Daoy (cell line): ENCODE measurements around the gene GPC5. TPM values are rescaled to one million over a fixed set of nuclear protein-coding genes. Genes with fewer than 3 reads are reported as not detected.

ENCODE experiments used
- DNase-seq: peaks from one replicate; pipeline ENCODE4 v3.0.0-alpha.2; 2015; ENCODE audit warnings: low read depth
- total RNA-seq: library from RNA; depleted of rRNA; stranded (reverse); fragments of >200 nt; shearing (Covaris generic); gene quantifications from 2 replicates; pipeline ENCODE4 v1.2.3, GENCODE V29; 2014

The GPC5 gene
- total RNA-seq, 1 experiment from 2014 or later, result 0.06 TPM

DNA sequence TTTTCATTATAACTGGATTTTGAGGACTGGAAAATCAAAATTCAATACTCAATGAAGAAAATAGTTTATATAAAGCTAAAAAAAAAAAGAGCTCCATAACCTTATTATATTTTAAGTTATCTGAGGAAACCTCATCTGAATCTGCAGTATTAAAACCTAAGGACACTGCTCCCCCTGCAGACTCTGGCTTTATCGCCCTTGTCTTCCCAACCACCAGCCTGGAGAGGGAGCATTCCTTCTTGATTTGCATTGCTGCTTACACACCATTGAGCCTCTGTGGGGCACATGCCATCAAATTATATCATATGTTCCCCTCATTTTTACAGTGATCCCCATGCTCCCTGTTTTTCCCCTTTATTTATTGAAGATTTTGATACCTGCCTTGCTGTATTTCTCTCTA is 956.8 kb downstream of the GPC5 start:
- DNase-seq, result no peak

DNA sequence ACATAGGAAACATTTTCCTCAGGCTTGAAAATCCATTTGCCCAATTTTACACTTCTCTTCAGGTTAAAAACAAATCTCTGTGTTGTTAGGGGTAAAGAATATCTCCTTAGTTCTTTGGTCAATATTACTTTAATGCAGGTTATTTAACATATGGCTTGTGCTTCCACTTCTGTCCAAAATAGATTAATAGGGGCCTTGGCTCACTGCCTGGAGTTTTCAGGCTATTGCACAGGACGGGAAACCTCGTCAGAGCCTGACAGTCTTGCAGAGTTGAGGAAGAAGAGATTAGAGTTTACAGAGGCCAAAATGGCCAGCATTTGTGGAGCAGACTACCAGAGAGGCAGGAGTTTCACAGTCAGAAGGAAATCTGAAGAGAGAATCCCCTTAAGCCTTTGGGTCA is 964.3 kb downstream of the GPC5 start:
- no peak for DNase-seq

DNA sequence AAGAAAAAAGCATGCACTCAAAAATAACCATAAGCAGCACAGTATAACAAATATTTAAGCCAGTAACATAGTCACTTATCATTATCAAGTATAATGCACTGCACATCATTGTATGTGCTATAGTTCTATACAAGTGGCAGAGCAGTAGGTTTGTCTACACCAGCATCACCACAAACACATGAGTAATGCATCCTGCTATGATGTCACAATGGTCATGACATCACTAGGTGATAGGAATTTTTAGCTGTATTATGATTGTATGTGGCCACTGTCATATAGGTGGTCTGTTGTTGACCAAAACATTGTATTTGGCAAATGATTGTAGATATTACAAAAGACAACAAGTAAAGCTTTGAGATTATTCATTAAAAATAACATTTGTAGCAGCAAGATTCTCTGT is 967.5 kb downstream of the GPC5 start:
- DNase-seq, result no peak

DNA sequence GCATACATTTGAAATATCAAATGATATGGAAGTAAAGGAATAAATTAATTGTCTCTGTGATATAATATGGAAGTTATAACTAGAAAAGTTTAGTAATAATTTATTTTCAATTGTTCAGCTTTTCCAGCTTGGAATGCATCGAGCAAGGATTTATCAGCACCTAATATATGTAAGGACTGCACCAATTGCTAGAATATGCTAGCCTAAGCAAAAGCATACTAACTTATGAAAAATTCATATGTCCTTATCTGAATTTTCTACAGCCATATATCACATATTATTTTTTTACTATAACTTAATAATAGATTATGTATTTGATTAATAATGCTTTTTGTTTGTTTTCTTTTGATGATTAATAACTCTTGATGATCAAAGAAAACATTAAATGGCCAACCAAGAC is 979.0 kb downstream of the GPC5 start:
- no peak for DNase-seq

DNA sequence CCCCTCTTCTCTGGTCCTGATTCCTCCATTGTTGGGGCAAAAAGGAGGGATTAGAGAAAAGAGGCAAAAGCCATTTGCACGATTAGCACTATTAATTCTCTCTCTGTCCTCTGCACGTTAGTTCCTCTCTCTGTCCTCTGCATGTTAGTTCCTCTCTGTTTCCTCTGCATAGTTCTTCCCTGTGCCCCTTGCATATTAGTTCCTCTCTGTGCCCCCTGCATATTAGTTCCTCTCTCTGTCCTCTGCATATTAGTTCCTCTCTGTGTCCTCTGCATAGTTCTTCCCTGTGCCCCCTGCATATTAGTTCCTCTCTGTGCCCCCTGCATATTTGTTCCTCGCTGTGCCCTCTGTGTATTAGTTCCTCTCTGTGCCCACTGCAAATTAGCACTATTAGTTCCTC is 981.0 kb downstream of the GPC5 start:
- no peak for DNase-seq

DNA sequence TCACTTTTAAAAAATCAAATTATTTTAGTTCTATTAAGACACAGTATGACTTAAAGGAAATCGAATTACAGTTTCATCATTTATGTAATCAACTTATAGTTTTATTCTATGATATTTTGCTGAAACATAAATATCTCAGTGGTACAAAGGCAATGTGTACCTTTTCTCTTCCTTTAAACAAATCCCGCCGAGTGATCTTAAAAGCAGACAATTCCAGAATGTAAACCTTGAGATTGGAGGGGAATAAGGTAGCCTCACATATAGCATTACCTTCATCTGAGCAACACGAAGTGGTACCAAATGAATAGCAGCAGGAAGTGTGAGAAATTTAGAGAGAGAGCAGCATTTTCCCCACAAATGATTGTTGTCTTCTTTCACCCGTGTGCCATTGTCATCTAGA is 986.0 kb downstream of the GPC5 start:
- DNase-seq, result no peak

DNA sequence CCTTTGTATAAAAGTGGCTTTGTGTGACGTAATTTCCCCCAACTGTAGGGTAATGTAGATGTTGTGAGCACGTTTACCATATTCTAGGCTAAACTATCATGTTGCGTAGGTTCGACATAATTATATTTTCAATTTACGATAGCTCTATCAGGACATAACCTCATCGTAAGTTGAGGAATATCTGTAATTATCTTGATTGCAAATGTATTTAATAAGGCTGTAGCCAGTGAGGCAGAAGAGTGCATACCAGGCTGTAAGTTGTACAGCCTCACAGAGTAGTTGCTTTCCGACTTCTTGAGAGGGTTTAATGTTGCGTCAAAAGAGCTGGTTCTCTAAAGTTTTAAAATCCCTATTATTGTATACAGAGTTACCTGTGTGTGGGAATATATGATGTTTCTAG is 988.8 kb downstream of the GPC5 start:
- DNase-seq, result no peak

DNA sequence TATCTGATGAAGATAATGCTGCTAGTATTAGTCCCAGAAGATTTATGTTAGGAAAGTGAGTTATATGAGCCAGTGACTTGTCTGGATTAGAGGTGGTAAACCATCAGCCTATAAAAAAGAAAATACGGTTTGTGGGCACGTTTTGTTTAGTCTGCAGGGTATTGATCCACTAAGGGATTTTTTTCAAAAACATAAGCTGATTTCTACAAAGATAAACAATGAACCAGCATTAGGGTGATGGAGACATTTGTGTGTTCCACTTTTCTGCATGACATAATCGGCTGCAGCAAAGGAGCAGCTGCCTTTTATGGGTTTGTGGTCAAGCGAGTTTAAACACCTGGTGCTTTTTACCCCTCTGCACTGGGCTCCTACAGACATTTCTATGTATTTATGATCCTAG is 991.8 kb downstream of the GPC5 start:
- DNase-seq, result no peak

DNA sequence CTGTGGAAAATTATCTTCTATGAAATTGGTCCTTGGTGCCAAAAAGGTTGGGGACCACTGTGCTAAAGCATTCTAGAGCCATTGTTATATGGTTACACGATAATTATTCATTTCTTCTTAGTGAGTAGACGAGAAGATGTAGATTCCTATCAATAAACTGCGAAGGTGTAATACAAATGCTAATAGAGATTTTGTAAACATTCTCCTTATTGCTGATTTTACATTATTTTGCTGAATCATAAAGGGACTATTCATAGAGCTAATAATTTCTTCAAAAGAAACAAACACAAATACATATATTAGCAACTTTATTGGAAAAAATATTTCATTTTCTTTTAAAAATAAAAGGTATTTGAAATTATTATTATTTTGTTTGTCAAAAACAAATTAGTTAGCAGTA is 1005.2 kb downstream of the GPC5 start:
- DNase-seq, result no peak

DNA sequence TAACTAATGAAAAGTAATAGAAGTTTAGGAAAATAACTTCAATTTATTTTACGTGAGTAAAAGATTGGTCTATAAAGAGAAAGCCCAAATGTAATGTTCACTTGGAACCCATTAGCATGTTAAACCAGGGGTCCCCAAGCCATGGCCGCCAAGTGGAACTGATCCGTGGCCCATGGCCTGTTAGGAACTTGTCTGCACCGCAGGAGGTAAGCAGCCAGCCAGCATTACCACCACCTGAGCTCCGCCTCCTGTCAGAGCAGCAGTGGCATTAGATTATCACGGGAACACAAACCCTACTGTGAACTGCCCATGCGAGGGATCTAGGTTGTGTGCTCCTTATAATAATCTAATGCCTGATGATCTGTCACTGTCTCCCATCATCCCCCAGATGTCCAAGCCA is 1009.4 kb downstream of the GPC5 start:
- DNase-seq, result no peak

DNA sequence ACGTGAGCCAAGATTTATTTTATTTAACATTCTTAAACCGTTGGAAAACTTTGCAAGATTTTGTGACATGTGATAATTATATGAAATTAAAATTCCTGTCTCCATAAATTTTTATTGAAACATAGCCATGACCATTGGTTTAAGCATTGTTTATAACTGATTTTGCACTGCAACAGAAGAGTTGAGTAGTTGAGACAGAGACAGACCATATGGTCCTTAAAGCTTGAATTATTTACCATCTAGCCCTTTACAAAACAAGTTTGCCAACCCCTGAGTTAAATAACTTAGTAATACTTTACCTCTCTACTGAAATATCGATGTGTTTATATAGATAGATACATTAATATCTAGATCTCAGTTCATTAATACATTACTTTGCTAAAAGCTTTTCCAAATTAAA is 1014.1 kb downstream of the GPC5 start:
- DNase-seq, result no peak

DNA sequence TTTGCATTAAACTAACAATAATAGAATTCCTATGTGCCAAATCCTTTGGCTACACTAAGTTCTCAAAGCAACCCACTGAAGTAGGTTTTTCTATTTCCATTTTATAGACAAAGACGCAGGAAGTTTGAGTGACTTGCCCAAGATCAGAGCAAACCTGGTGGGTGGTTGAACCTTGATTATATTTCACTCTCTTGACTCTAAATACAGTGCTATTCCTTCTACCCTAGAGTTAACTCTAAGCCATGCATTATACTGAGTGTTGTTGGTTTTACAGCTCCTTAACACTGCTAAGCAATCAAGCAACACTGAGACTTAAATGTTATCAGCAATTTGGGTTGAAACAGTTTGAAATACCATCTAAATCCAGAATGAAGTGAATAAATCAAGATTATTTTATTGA is 1014.6 kb downstream of the GPC5 start:
- no peak for DNase-seq

DNA sequence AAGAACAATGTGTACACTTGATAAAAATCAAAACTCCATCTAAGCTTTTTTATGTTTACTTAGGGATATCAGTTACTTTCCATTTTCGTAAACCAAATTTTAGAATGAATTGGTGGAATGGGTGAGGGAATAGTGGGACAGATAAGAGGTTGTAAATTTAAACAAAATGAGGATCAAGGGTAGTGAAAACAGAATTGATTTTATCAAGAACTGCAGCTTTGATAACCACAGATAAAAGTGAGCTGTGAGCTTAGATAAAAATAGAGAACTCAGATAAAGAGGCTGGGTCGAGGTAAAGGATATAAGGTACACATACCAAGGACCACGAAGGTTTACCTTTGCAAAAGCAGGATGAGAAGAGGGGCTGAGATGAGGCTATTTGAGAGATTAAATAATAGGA is 1015.0 kb downstream of the GPC5 start:
- no peak for DNase-seq

DNA sequence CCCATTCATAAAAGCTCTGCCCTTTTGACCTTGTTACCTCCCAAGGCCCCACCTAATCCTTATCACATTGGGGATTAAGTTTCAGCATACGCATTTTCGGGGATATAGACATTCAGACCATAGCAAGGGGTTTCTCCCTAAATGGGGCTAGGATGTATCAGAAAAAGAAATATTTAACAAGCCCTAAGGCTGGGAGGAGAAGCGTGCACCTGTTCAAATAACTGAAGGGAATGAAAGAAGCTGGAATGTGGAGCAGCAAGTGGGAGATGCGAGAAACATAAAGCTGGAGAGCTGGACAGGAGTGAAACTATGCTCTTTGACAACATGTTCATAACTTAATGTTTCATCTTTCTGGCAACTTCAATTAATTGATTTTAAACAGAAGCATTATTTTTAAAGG is 1016.4 kb downstream of the GPC5 start:
- no peak for DNase-seq

DNA sequence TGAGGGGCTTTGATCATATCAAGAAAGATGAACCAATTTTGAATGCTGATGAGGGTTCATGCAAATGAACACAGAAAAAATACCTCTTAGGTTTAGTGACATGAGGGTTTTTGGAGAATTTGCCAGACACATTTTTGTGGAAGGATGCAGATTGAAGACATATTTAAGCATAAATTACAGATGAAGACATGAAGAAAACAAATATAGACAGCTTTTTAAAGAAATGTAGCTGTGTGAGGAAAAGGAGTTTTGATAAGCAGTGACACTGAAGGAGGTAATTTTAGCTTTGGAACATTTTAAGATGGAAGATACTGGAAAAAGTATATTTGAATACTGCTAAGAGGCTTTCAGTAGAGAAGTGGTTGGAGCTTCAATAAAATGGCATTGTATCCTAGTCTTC is 1017.4 kb downstream of the GPC5 start:
- no peak for DNase-seq

DNA sequence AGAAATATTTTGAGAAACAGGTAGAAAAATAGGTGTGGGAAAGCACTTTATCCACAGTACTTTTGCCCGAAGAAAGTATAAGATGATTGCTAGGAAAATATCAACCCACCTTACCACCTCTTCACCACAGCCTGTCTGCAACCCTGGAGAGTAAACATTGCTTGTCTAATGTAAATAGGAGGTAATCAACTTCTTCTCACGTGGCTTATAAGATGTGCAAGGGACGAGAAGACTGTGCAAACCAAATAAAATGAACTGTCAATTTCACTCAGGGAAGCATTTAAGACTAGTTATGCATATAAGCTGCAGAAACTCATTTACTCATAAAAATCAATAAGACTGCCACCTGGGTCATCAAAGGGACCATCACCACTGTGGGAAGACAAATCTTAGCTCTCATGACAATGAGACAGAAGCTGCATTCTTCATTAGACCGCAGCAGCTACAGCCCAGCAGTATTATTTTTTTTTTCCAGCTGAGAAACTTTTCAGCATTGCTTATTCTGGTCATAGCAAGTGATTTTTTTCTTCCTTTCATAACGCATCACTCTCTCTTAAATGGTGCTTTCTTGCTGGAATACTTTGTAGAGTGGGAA is 1020.5 kb downstream of the GPC5 start:
- DNase-seq, result no peak

DNA sequence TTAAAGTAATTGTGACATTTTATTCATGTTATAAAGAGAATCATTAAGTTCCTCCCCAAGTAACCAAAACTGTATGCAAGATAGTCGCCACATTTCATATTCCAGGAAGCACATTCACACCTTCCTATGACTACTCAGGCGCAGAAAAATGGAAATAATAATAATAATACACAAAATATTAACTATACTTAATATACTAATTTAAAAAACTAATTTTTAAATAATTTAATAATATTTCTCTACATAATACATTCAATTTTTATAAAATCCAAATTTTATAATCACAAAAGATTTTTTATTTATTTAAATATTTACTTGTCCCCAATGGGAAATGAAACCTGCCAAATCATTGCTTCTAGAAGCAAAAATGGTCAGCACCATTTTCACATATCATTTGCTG is 1030.8 kb downstream of the GPC5 start:
- no peak for DNase-seq

DNA sequence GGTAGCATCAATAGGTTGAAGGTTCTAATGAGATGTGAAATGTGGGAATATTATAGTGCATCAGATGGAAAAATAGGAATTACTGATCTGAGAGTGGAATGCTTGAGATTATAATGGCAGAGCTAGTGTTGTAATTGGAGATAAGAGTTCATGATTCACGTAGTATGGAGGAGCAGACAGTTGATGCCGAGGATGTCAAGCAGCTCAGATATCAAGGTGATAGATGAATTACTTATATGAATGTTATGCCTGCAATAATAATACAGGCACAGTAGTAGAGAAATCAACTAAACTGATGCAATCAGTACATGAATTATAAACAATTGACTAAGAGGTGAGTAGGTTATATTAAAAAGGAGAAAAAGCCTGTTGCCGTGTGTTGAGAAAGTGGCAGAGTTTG is 1035.0 kb downstream of the GPC5 start:
- DNase-seq, result no peak

DNA sequence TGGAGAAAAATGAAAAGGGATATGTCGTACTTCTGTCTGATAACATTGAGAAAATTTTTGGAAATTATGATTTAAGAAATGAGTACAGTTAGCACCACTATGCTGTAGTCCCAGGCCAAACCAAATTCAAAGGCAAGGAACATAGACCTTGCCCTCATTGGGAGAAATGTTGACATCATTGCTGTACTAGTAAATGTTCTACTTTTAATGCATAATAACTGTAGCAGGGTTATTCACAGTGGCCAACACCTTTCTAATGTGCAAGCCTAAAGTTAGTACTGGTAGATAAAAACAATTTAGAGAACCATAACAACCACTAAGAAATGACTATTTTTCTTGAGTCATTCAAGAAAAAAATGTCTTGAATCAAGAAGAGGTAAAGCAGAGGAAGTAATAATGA is 1035.5 kb downstream of the GPC5 start:
- DNase-seq, result no peak

DNA sequence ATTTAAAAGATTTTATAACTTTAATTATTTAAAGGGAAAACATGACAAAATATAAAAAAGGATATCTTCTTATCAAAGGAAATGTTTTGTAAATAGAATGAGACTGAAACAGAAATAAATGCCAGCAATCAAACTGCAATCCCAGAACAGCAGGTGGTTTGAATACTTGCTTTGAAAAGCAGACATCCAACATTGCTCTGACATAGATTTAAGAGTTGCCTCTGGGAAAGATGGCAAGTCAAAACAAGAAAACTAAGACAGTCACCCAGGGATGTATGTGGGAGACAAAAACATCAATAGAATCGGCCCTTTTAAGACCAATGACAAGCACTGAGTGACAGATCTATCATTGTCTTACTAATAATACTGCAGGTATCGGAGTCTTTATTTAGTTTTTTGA is 1038.5 kb downstream of the GPC5 start:
- DNase-seq, result no peak

DNA sequence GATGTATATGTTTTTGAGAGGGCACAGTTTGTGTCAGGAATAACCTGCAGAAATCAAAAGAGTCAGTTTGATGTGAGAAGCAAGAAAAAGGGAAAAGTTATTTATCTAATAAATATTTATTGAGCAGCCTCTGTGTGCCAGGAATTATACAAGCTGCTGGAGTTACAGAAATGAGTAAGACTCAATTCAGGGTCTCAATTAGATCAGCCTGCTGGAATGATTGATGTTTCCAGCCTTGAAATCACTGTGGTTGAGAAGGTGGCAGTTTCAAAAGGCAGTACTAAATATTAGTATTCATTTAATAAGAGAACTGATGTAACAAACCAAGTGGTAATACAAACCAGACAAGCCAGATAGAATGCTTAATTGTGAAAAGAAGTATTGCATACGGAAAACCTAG is 1045.8 kb downstream of the GPC5 start:
- no peak for DNase-seq

DNA sequence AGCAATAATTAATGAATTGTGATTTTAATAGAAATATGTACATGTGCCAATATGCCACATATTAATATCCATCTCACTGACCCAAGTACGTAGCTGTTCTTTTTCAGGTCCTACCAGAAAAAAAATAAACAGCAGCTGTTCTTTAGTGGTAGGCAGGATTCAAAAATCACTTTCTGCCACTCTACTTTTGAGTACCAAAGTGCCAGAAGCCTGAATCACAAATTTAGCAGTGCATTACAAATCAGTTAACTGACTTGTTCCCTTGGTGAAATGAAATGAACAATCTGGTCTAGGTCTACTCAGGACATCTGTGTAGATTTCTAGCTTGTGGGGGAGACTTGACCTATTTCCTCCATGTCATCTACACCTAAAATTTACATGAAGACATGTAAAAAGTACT is 1052.6 kb downstream of the GPC5 start:
- DNase-seq, result no peak

DNA sequence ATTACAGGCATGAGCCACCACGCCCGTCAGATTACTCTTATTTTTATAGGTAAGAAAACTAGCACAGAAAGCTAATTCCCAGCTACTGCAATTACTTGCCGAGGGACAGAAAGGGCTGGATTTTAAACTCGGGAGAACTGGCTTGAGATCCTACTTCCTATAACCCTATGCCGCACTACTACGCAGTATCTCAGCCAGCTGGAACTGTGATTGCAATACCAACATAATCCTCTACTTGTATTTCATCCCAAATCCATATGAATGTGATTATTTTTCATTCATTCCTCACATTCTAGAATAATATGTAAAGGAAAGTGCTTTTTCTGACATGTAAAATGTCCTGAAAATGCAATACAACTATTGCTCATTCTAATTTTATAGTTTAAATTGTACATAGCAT is 1054.4 kb downstream of the GPC5 start:
- no peak for DNase-seq

DNA sequence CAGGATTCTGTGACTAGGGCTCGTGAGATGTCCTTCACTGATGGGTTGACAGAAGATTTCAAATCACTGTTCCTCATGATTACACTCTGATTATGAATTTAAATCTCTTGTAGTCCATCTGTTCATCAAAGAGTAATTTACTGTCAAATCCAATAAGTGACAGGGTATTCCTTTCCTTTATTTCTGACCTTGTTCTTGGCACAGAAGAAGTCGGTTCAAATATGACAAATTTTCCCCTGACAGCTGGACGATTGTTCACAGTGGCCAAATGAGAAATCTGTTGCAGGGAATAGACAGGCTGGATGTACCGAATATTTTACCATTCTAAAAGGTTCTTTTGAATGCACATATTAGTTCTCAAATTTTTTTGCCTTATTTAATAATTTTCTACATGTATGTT is 1060.9 kb downstream of the GPC5 start:
- DNase-seq, result no peak

DNA sequence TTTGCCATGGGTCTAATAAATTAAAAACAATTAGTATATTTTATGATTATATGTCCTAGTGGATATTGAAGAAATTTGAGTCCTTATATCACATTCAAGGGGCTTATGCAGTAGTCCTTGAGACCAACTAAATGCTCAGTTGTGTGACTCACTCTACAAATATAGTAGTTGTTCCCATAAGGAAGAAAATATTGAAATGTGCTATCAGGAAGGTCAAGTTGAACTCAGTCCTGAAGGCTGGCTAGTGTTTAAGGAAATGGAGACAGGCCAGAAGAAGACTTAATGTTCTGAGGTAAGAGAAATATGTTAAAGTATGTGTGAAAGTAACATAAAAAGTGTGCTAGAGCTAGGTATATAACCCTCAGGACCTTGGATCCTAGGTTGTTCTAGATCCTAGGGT is 1062.1 kb downstream of the GPC5 start:
- DNase-seq, result no peak
